ENCODE data around the gene LMO1.

Gene LMO1

DNA sequence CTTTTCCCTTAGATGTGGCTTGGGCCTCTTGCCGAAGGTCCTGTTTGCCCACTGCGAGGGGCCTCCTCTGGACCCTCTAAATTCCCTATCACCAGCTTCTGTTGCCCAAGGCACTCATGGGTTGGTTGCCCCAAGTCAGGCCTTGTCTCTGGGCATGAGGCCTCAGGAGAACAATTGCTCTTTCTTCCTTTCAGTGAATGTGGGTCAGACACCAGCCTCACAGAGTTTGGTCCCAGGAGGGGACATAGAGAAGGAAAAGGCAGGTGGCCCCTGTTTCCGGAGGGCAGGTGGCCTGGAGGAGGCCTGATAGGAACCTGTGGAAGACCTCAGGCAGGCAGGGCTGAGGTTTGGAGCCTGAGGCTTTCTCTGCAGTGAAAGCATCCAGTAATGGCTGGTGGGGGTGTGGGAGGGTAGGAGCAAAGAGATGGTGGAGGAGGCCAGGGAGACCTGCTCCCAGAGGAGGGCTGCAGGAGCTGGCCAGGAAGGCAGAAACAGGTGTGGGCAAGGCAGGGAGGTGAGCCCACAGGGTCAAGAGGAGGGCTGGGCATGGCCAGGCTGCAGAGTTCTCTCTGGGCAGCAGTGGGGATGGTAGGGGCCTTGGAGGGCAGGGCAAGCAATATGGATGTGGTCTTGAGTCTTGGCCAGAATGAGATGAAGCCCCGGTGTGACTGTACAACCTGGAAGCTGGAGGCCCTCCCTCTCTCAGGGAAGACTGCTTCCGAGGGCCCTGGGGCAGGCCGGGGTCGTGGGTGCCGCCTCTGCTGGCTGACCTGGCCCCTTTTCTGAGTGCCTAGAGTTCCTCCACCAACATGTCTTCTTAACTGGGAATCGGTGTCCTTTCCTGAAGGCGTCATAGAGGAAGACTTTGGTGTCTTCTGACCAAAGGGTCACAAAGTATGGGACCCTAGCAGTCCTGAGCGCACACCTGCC is 28.0 kb upstream of the LMO1 start:
- peaks cover 24% of the 10 kb centered on the region for H3K27me3 Mint-ChIP-seq (ENCODE audit: low read depth)
- no peaks in the 10 kb centered on the region for H3K36me3 Mint-ChIP-seq (ENCODE audit: low read depth)
- H3K27ac Mint-ChIP-seq = no peak overlapping the region
- H3K9me3 Mint-ChIP-seq = no peaks in the 10 kb centered on the region
- TF ChIP-seq CTCF (IDR thresholded peaks at IDR 0.05; ENCODE audit: unreplicated experiment in 3 of 3) = no peak
- H3K4me3 Mint-ChIP-seq = no peak overlapping the region
- H3K4me1 Mint-ChIP-seq = peaks cover 30% of the 10 kb centered on the region

DNA sequence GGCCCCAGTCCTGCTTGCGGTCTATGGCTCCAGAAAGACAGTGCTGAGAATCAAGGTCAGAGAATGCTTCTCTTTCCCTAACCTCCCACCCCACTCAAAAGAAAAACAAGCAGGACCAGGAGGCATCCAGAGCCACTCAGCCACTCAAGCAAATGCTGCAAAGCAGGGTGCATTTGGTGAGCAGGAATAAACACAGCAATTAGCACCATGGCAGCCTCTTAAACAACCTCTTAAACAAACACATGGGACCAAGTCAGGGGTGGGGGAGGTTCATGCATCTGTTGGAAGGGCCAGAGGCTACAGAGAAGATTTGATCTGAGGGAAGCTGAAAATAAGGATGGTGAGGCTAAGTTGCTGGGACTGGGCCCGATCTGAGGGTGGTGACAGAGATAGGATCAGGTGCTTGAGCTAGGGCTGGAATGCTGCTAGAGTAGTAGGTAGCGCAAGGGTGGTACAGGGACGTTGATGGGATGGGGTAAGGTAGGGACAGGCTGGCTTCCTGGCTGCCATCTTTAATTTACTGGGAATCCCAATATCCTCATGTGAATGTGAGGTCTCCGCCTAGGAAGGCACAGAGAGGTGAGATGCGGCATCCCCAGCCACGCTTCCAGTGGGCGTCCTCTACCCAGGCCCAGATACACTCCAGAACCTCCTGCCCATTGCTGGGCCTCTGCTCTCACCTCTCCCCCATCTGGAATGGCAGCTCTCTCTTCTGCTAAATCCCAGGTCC is 26.6 kb upstream of the LMO1 start:
- Mint-ChIP-seq H3K27ac (peak overlapping the region in 1 of 3 experiments; percentile 58), H3K9me3 (no peaks in the 10 kb centered on the region), H3K36me3 (ENCODE audit: low read depth) (no peaks in the 10 kb centered on the region), H3K4me1 (peaks cover 21% of the 10 kb centered on the region), H3K27me3 (ENCODE audit: low read depth) (peaks cover 21% of the 10 kb centered on the region), H3K4me3 (no peak overlapping the region)
- TF ChIP-seq CTCF (IDR thresholded peaks at IDR 0.05; ENCODE audit: unreplicated experiment in 3 of 3) = no peak

DNA sequence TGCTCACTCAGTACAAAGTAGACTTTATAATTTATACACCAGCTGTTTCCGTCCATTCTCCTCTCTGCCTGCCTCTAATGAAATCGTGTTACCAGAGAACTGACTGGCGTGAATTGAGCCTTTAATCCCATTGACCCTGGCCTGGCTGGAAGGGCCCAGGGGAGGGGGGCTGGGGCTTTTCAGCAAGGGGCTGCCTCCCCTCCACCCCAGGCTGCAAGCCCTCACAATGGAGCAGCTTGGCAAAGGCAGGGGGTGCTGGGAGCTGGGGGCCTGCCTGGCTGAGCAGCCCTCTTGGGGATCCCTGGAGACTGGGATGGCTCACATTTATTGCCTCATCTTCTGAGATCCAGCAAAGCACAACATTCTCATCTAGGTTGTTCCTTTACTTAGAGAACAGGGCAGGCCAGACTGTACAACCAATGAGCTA is 25.8 kb upstream of the LMO1 start:
- no peaks in the 10 kb centered on the region for H3K9me3 Mint-ChIP-seq
- no peak overlapping the region for H3K4me3 Mint-ChIP-seq
- TF ChIP-seq CTCF (IDR thresholded peaks at IDR 0.05; ENCODE audit: unreplicated experiment in 3 of 3) = no peak
- H3K27me3 Mint-ChIP-seq (ENCODE audit: low read depth) = peaks cover 25% of the 10 kb centered on the region
- peak overlapping the region in 1 of 3 experiments; percentile 58 for H3K27ac Mint-ChIP-seq
- peaks cover 26% of the 10 kb centered on the region for H3K4me1 Mint-ChIP-seq
- H3K36me3 Mint-ChIP-seq (ENCODE audit: low read depth) = no peaks in the 10 kb centered on the region

GRCh38 chr11:8288824-8289491 is 25.3 kb upstream of the LMO1 start:
- Mint-ChIP-seq H3K9me3 (no peaks in the 10 kb centered on the region), H3K36me3 (ENCODE audit: low read depth) (no peaks in the 10 kb centered on the region), H3K4me3 (no peak overlapping the region), H3K27ac (peak overlapping the region in 1 of 3 experiments; percentile 4), H3K4me1 (peaks cover 30% of the 10 kb centered on the region), H3K27me3 (ENCODE audit: low read depth) (peaks cover 26% of the 10 kb centered on the region)
- TF ChIP-seq CTCF (IDR thresholded peaks at IDR 0.05; ENCODE audit: unreplicated experiment in 3 of 3) = no peak

DNA sequence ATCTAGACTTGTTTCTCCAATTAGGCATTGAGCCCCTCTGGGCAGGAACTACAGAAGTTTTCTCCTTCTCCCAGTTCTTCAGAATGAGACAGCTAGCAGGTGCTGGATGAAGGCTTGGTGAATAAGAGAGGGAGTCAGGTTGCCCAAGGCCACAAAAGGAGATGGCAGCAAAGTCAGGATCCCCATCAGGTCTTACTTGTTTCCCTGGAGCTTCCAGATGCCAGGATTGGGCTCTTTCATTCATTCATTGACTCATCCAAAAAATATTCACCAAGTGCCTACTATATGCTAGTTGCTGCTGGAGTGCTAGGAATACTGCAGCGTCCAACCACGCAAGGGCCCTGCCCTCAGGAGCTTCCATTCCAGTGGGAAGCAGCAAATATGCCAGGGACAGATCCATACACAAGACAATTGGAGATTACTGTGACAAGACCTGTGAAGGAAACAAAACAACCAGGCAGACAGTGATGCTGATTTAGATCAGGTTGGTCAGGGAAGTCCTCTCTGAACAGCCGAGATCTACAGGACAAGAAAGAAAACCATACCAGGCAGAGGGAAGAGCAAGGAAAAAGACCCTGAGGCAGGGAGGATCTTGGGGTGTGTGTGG is 24.6 kb upstream of the LMO1 start:
- H3K9me3 Mint-ChIP-seq = no peaks in the 10 kb centered on the region
- no peaks in the 10 kb centered on the region for H3K36me3 Mint-ChIP-seq (ENCODE audit: low read depth)
- H3K27ac Mint-ChIP-seq = peak overlapping the region in 1 of 3 experiments; percentile 4
- peaks cover 30% of the 10 kb centered on the region for H3K4me1 Mint-ChIP-seq
- peaks cover 26% of the 10 kb centered on the region for H3K27me3 Mint-ChIP-seq (ENCODE audit: low read depth)
- TF ChIP-seq CTCF (IDR thresholded peaks at IDR 0.05; ENCODE audit: unreplicated experiment in 3 of 3) = no peak
- H3K4me3 Mint-ChIP-seq = no peak overlapping the region

Measured in nephron (organoid).